VCaP (cell line): ENCODE measurements around the gene GMNC.

Experiments used
- H3K27ac ChIP-seq: fragments of 450-650 bp; 2 replicates; pipeline ENCODE4 v1.5.1; 2017
- CTCF ChIP-seq: fragments of 450-650 bp; conservative IDR thresholded peaks from 2 replicates; pipeline ENCODE4 v1.5.1; 2017; ENCODE audit warnings: mild to moderate bottlenecking, moderate library complexity

GMNC gene

GRCh38 chr3:190862209-190863118, at the start of gene GMNC:
TSS of gene GMNC (minus strand) at chr3:190862694. CDS start at chr3:190862615, 79 bp downstream.
- no peak for TF ChIP-seq CTCF
- H3K27ac ChIP-seq, result peak within 1 kb of the TSS; percentile 63; the same call in 1 of the 2 replicates

GRCh38 chr3:190911382-190911781, 48.9 kb upstream of the GMNC start:
- no peak for TF ChIP-seq CTCF
- no peak overlapping the region for H3K27ac ChIP-seq

- no peak for TF ChIP-seq CTCF
- H3K27ac ChIP-seq, result no peak overlapping the region
These were observed 47.4 kb upstream of the GMNC start for GRCh38 chr3:190909908-190910307.

GRCh38 chr3:190903156-190903555, 40.7 kb upstream of the GMNC start:
- no peak overlapping the region for H3K27ac ChIP-seq
- no peak for TF ChIP-seq CTCF

GRCh38 chr3:190902292-190902691, 39.8 kb upstream of the GMNC start:
- H3K27ac ChIP-seq, result no peak overlapping the region
- TF ChIP-seq CTCF, result no peak

GRCh38 chr3:190892395-190892902, 30.0 kb upstream of the GMNC start:
- H3K27ac ChIP-seq, result no peak overlapping the region
- no peak for TF ChIP-seq CTCF

- H3K27ac ChIP-seq, result no peak overlapping the region
- no peak for TF ChIP-seq CTCF
These were observed 24.5 kb upstream of the GMNC start for GRCh38 chr3:190886945-190887344.
